SH-SY5Y (cell line): ENCODE measurements around the gene HIVEP1.

Source experiments
- GATA2 ChIP-seq: IDR thresholded peaks from 2 replicates; pipeline ENCODE4 v1.6.1; 2011; ENCODE audit warnings: mild to moderate bottlenecking, low read depth, low read length
- GATA3 ChIP-seq: IDR thresholded peaks from 2 replicates; pipeline ENCODE4 v1.6.1; 2011; ENCODE audit warnings: low read depth, mild to moderate bottlenecking, low read length, moderate library complexity

DNA sequence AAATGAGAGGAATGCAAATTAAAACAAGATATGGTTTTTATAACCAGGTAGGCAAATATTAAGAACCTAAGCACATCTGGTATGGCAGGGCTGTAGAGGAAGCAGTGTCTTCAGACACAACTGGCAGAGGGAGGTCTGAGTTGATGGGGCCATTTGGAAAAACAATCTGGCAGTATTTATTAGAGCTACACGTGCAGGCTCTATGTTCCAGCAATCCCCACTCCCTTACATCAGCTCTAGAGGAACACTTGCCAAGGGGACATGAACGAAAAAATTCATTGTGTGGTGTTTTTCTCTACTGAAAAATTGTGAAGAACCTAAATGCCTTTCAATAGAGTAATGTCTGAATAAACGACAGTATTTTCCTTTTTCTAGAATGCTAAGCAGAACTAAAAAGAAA, 166.4 kb downstream of the HIVEP1 start:
- TF ChIP-seq GATA2: no peak
- TF ChIP-seq GATA3: no peak
